ENCODE data around the gene EPB41L4A.
"Not testable (repeated sequence)": the region's sequence is repeated elsewhere in the genome, so short reads cannot be mapped to it uniquely, and the experiment has no call there.

The EPB41L4A gene

DNA sequence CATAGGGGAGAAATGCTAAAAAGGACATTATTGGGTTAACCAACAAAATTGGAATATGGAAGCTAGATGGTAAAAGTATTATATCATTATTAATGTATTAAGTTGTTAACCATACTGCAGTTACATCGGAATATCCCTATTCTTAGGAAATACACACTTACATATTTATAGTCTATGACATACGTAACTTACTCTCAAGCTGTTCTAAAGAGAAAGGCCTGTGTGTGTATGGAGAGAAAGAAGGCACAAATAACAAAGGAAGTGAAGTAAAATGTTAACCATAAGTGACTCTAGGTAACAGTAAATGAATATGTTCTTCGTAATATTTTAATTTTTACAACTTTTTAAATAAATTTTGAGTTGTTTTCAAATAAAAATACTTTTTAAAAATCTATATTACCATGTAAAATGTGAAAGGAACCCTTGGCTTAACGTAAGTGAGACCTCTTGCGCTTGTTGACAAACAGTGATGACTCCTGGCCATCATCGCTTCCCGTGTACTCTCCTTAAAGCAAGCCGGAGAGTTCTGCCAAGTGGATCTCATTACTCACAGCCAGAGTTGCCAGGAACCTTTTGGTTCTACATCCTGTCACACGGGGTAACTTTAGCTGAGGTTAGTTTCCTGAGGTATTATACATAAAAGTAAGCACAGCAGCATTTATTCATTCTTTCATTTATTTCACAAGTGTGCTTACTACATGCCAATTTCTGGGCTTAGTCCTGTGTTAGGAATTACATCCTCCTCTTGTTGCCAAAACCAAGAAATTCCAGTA is 165.4 kb downstream of the EPB41L4A start:
- DNase-seq (ENCODE audit: low read depth in 3 of 3) = no peak

GRCh38 chr5:112250551-112250950 is 168.5 kb downstream of the EPB41L4A start:
- DNase-seq (ENCODE audit: low read depth in 3 of 3) = no peak

GRCh38 chr5:112248623-112249022 is 170.5 kb downstream of the EPB41L4A start:
- DNase-seq (ENCODE audit: low read depth in 3 of 3) = no peak

DNA sequence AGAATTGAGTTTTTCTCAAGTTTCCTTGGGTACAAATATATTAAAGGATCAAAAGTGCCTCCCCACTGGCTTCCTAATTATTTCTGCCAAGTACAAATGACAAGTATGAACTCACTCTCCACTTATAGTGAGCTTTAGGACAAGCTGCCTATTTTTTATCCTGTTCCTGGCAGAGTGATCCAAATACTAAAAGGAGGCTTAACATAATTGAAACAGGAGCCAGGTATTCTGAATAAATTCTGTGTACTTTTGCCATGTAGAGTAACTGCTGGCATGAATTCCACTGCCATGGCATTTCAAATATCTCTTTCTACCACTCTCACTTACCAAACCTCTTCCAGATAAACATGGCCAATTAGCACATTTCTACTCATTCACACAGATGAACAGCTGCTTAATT is 171.1 kb downstream of the EPB41L4A start:
- no peak for DNase-seq (ENCODE audit: low read depth in 3 of 3)

DNA sequence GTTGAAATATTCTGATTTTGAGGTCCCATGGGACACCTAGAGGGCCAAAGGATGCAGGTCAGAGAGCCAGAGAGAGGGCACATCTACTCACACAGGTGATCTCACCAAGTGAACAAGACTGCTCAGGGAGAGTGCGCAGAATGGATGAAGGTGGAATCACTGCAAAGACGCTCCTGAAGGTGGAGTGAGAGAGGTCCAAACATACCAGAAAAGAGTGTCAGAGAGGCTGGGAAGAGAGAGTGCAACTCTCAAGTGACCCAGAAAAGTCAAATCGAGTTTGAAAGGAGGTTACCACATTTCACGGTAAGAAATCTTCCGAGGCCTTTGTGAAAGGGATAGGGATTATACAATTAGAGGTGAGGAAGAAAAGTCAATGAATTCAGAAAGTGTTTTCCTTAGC is 173.4 kb downstream of the EPB41L4A start:
- DNase-seq (ENCODE audit: low read depth in 3 of 3) = no peak

DNA sequence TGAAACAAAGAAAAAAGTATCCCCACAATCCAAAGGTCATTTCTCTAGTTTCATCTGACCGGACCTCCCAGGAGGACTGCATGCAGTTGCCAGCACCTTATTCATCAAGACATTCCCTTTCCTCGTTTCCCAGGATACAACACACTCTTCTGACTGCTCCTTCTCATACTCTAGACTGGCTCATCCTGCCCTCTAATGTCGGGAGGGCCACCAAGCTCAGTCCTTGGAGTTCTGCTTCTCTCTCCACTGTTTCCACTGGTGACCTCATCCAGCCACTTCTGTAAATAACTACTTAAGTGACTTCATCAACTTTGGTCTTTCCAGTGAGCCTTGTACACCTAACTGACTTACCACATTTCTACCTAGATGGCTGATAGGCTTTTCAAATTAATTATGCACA is 179.1 kb downstream of the EPB41L4A start:
- no peak for DNase-seq (ENCODE audit: low read depth in 3 of 3)

GRCh38 chr5:112238473-112238872 is 180.6 kb downstream of the EPB41L4A start:
- DNase-seq (ENCODE audit: low read depth in 3 of 3) = no peak

DNA sequence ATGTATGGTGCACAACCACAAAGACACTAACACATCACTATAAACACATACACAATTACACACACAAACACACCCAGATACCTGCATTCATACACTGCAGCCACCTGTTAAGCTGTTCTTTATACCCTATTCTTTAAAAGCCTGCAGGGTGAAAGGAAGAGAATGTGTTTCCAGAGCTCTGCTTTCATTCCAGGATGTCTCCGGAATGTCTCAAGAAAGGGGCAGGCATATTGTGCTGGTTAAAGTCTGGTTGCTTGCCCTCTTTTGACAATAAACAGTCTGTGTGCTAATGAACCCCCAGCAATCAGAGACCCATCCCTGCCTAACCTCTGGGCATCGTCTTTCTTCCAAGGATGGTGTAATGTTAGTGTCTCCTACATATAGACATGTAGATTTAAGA is 181.6 kb downstream of the EPB41L4A start:
- DNase-seq (ENCODE audit: low read depth in 3 of 3) = no peak

- DNase-seq (ENCODE audit: low read depth in 3 of 3) = no peak
Measured at GRCh38 chr5:112234000-112234399, 185.1 kb downstream of the EPB41L4A start.

DNA sequence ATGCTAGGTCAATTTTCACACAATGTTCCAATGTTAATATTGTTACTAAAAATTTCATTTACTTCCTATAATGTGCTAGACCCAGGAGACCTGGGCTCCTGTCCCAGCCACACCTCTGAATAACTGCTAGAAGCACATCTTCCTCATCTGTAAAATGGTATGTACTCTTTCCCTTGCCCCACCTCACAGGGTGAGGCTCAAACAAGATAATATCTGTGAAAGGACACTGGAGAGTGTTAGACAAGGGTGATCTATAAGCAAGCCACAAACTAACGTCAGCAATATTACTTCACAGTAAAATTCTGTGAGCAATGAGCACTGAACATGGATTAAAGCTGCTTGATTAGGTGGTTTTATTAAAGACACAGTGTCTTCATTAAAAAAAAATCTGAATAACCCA is 186.4 kb downstream of the EPB41L4A start:
- DNase-seq (ENCODE audit: low read depth in 3 of 3) = no peak

GRCh38 chr5:112230606-112231005 is 188.5 kb downstream of the EPB41L4A start:
- DNase-seq (ENCODE audit: low read depth in 3 of 3) = no peak

DNA sequence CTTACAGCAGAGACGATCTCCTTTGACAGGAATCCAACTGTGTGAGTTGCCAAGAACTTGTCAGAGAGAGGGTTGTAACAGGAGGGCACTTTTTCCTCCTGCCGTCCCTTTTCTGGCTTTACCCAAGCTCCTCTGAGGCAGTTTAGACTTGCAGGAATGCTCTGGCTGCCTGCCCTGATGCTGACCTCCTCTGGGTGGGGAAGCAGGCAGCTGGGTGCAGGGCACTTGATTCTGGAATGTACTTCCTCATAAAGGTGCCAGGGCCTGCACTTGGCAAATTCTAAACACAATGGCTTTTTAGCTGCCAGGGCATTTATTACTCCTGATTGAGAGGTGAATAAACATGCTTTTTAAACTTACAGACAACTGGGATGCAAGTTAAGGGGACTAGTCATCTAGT is 190.4 kb downstream of the EPB41L4A start:
- no peak for DNase-seq (ENCODE audit: low read depth in 3 of 3)

DNA sequence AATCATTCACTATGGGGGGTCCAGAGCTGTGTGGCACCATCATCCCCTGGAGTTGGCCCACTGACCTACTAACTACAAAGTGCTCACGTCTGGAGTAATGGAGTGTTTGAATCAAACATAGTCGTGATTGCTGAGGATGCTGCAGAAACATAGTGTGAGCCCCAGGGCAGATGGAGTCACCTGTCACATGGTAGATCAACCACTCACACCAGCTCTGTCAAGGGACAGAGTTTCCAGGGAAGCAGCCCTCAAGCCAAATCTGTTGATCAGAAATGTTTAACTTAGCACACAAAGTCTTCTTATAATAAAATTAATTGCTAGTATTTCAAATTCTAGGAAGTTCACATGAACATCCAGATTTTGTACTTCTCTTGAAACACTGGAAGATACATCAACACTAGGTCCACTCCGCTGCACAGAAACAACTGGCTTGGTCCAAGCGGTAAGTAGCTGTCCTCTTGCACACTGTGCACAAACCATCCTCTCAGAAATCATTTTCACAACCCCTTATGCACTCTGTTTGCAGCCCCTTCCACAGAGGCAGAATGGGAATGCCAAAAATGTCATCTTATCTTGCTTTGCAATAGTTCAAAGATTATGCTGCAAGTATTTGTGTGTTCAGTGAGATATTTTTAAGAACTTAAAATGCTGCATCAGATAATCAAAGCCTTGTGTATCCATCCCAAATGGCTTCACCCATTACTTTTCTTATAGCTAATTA is 191.0 kb downstream of the EPB41L4A start:
- DNase-seq (ENCODE audit: low read depth in 3 of 3) = no peak

- DNase-seq (ENCODE audit: low read depth in 3 of 3) = no peak
Measured at GRCh38 chr5:112226215-112226614, 192.9 kb downstream of the EPB41L4A start.

GRCh38 chr5:112222997-112223396 is 196.1 kb downstream of the EPB41L4A start:
- not testable (repeated sequence) for DNase-seq (ENCODE audit: low read depth in 3 of 3)

- no peak for DNase-seq (ENCODE audit: low read depth in 3 of 3)
Measured at GRCh38 chr5:112221128-112221527, 197.9 kb downstream of the EPB41L4A start.

GRCh38 chr5:112219000-112219399 is 200.1 kb downstream of the EPB41L4A start:
- no peak for DNase-seq (ENCODE audit: low read depth in 3 of 3)

GRCh38 chr5:112217843-112218579 is 201.1 kb downstream of the EPB41L4A start:
- no peak for DNase-seq (ENCODE audit: low read depth in 3 of 3)

GRCh38 chr5:112216140-112216539 is 202.9 kb downstream of the EPB41L4A start:
- no peak for DNase-seq (ENCODE audit: low read depth in 3 of 3)

DNA sequence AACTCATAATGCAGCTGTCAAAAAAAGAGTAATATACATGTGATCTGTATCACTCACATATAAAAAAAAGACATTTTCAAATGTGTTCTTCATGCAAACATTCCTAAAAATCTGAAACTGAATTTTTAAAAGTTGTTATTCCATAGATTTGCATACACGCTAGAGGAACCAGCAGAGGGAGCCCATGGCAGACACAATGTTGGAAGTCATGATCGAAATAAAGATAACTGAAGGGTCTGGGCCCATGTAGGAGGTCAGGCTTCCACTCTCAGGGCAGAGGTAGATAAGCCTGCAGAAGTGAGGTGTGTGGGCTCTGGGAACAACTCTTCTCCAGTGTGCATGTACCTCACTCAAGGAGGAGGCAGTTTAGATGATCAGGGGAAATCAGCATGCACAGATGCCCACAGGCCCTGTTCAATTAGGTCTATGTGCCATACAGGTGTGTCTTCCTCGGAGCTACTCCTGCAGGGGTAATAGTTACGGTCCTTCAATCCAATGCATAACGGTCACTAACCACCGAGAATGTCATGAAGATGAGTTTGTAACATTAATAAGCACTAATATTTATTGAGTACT is 208.6 kb downstream of the EPB41L4A start:
- no peak for DNase-seq (ENCODE audit: low read depth in 3 of 3)

GRCh38 chr5:112208699-112209615 is 210.1 kb downstream of the EPB41L4A start:
- no peak for DNase-seq (ENCODE audit: low read depth in 3 of 3)
